Activated CD4-positive, alpha-beta T cell treated with anti-CD3 and anti-CD28 coated beads for 48 hours (primary cell): ENCODE measurements around the gene SYNGR4.
"Not testable (repeated sequence)": the region's sequence is repeated elsewhere in the genome, so short reads cannot be mapped to it uniquely, and the experiment has no call there.

Experiments
- DNase-seq: peaks from one replicate; pipeline ENCODE4 v3.0.0-alpha.2; 2020

SYNGR4 gene

GRCh38 chr19:48342414-48342738, 21.8 kb upstream of the SYNGR4 start:
- DNase-seq: no peak

DNA sequence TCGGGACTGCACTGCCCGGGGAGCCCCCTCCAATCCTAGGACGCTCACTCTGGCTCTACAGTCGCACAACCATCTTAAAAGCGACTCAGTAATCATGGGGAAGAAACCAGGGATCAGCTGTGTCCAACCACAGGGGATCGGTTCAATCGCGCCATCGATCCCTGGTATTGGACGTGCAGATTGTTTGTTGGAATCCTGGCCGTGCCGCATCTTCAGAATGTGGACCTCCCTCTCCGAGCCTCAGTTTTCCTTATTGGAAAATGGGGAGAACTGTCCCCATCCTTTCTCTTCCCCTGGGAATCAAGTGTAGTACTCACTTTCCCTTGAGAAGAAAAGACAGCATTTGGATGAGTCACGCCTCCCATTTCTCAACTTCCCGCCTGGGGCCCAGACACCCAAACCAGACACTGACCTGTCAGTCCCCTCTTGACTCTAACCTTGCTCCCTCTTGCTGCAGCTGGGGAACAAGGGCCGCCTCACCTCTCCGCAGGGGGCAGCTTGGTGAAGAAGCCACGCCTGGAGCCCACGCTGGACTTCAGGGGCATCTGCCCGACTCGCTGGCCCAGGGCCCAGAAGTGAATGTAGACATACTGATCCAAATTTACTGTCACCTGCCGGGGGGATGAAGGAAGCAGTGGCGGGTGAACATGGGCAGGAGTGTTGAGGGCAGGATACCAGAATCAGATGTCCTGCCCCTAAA, 21.2 kb upstream of the SYNGR4 start:
- DNase-seq: no peak

DNA sequence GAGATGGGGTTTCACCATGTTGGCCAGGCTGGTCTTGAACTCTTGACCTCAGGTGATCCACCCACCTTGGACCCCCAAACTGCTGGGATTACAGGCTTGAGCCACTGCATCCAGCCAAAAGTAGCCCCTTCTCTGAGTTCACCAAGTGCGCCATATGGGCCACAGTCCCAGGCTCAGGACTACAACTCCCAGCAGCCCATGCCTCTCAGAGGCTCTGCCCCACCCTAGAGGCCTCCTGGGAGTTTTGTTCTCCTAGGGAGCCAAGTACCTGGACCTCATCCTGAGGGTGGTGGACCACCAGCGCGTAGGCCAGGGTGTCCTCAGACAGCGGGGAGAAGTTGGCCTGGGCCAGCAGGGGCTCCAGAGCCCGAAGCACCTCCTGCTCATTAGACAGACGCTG, 19.3 kb upstream of the SYNGR4 start:
- DNase-seq: no peak

DNA sequence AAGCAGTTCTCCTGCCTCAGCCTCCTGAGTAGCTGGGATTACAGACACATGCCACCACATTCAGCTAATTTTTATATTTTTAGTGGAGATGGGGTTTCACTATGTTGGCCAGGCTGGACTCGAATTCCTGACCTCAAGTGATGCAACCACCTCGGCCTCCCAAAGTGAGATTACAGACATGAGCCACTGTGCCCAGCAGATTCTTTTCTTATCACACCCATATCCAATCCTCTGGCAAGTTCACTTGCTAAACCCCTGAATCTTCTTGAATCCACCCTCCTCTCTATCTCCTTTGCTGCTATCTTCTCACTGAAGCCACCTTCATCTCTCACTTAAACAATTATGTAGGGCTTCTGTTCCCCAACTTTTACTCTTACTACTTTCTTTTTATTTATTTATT, 18.0 kb upstream of the SYNGR4 start:
- DNase-seq: no peak

DNA sequence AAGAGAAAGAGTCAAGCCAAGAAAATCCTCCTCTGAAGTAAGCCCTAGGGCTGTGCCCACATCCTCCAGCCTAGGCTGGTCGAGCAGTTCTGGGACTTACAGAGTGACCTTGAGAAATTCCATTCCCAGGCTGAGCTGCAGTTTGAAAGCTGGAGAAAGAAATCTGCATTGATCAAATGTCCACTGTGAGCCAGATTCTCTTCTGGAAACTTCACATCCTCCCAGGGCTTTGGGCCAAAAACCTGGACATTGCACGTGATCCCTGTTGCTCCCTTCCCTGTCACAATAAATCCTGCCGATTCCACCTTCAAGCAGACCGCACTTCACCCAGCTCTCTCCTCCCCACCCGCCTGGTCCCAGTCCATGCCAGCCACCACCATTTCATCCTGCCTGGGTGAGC, 16.1 kb upstream of the SYNGR4 start:
- DNase-seq: no peak

DNA sequence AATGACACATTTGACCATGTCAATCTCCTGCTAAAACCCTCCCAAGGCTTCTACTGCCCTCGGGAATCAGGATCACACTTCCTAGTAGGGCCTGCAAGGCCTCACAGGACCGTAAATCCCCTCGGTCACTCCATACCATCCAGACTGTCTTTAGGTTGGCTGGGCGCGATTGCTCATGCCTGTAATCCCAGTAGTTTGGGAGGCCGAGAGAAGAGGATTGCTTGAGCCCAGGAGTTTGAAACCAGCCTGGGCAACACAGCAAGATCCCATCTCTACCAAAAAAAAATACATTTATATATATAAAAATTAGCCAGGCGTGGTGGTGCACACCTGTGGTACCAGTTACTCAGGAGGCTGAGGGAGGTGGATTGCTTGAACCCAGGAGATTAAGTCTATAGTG, 15.4 kb upstream of the SYNGR4 start:
- DNase-seq: no peak

- DNase-seq: no peak
Measured at GRCh38 chr19:48350856-48351255, 13.3 kb upstream of the SYNGR4 start.

- peak; percentile 92 for DNase-seq
Measured at GRCh38 chr19:48351341-48351752, 12.8 kb upstream of the SYNGR4 start.

- DNase-seq: no peak
Measured at GRCh38 chr19:48353677-48354076, 10.5 kb upstream of the SYNGR4 start.

- DNase-seq: no peak
Measured at GRCh38 chr19:48354332-48354992, 9.7 kb upstream of the SYNGR4 start.

GRCh38 chr19:48355365-48355954, 8.7 kb upstream of the SYNGR4 start:
- no peak for DNase-seq

GRCh38 chr19:48359123-48359522, 5.0 kb upstream of the SYNGR4 start:
- DNase-seq: no peak

DNA sequence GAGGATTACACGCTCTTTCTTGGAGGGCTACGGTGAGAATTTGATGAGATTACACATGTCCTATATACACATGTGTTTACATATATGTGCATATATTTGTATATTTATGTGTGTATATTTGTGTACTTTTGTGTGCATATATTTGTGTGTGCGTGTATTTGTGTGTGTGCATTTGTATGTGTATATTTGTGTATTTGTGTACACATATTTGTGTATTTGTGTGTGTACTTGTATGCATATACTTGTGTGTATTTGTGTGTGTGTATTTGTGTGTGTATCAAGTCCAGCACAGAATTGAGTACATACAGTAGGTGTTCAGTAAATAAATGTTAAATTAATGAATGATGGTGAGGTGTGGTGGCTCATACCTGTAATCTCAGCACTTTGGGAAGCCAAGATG, 2.3 kb upstream of the SYNGR4 start:
- no peak for DNase-seq

GRCh38 chr19:48362716-48363499, 1.3 kb upstream of the SYNGR4 start:
- peak; percentile 93 for DNase-seq

DNA sequence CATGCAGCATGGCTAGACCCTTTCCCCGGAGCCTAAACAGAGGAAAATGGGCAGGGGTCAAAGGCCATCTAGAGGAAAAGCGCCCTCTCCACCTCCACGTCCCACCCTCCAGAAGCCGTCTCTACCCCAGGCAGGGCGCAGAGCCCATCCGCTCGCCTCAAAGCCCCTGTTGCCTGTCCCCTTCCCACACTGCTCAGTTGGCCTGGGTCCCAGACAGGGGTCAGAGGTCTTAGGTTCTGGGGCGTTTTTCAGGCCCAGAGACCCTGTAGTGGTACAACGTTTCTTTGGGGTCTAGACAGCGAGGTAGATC, 712 bp upstream of the SYNGR4 start:
- DNase-seq: no peak

DNA sequence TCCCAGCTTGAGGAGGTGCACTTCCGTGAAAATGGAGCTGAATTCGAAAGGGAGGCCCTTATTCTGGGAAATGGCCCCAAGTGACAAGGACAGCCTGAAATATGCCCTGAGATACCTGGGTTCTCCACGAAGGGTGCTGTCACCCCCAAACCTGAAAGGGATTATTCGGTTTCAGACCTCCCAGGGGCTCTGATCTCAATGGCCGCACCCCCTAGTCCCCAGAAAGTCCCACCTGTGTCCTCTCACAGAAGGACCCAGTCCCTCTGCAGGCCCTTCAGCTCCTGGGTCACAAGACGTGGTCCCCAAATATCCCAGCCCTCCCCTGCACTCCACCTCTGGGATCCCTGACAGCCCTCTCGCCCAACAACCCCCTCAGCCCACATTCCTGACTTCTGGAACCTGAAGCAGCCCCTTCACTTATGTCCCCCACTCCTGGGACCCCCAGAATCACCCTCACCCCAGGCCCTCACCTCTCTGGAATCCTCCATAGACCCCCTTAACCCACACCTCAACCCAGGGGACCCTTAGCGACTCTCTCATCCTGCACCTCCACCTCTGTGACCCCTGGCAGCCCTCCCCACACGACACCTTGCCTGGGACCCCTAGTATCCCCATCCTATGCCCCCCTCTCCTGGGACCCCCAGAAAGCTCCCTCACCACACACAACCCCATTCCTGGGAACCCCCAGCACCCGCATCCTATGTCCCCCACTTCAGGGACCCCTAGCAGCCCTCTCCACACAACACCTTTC, 606 bp downstream of the SYNGR4 start:
- no peak for DNase-seq

- no peak for DNase-seq
Measured at GRCh38 chr19:48365602-48366001, 1.4 kb downstream of the SYNGR4 start.

- no peak for DNase-seq
Measured at GRCh38 chr19:48367855-48368254, 3.7 kb downstream of the SYNGR4 start.

GRCh38 chr19:48368936-48369335, 4.8 kb downstream of the SYNGR4 start:
- no peak for DNase-seq

DNA sequence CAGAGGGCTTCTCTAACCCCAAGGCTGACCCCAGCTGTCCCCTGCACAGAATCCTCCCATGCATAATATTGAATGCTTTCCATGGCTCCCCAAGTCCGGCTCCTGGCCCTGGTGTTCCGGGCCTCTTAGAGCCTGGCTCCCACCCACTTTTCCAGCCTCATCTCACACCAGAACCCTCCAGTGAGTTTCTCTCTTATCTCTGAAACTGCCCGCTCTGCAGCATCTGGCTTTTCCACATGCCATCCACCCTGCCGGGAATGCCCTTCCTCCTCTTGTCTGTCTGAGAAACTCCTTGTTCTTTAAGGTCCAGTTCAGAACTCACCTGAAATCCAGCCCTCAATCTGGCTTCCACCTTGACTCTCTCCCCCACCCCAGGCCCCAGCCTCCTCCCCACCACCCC, 6.8 kb downstream of the SYNGR4 start:
- no peak for DNase-seq

DNA sequence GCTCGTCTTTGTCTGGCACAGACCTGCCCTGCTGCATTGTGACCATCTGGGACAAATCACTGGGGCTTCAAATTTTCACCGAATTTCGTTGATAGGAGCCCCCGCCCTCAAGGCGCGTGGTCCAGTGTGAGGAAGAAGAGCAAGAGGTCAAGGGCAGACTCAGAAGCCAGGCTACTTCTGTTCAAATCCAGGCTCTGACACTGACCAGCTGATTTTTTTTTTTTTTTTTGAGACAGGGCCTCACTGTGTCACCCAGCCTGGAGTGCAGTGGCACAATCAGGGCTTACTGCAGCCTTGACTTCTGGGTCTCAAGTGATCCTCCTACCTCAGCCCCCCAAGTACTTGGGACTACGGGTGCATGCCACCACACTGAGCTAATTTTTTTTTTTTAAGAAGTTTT, 7.2 kb downstream of the SYNGR4 start:
- no peak for DNase-seq

DNA sequence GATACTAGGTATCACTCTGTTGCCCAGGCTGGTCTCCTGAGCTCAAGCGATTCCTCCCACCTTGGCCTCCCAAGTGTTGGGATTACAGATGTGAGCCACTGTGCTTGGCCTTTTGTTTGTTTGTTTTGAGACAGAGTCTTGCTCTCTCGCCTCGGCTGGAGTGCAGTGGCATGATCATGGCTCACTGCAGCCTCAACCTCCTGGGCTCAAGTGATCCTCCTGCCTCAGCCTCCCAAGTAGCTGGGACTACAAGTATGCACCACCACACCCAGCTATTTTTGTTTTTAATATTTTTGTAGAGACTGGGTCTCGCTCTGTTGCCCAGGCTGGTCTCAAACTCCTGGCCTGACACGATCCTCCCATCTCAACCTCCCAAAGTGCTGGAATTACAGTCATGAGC, 7.6 kb downstream of the SYNGR4 start:
- not testable (repeated sequence) for DNase-seq

- no peak for DNase-seq
Measured at GRCh38 chr19:48372904-48373303, 8.7 kb downstream of the SYNGR4 start.
